Thyroid gland (tissue), 4 donors: ENCODE measurements around the gene LRRC4C.

ENCODE experiments used
- CTCF ChIP-seq, 6 experiments: fragments of 200-600 bp in 3 of 6; fragments of 450-650 bp in 3 of 6; sonication (generic) in 3 of 6; IDR thresholded peaks; one replicate each; pipeline ENCODE4 v1.5.1; 2016 to 2019; ENCODE audit warnings: antibody characterized with exemption in 6 of 6, mild to moderate bottlenecking in 2 of 6, inconsistent platforms in 1 of 6, moderate library complexity in 1 of 6
- POLR2A ChIP-seq, 2 donors: fragments of 450-650 bp; IDR thresholded peaks; one replicate each; pipeline ENCODE4 v1.6.1; 2017; ENCODE audit warnings: antibody characterized with exemption in 2 of 2, mild to moderate bottlenecking in 2 of 2, moderate library complexity in 1 of 2

GRCh38 chr11:41053894-41054293 lies 405.6 kb downstream of the LRRC4C start:
- TF ChIP-seq POLR2A (IDR thresholded peaks at IDR 0.05) (no peak), CTCF (IDR thresholded peaks at IDR 0.05) (no peak)
